HL-60/S4 (cell line): ENCODE measurements around the gene SLC38A11.

Experiments
- in situ Hi-C: fragments of 300-500 bp; cut with MboI; formaldehyde crosslinking; loops from 2 replicates; pipeline ENCODE4 v1.14.3; 2022; ENCODE audit warnings: low sequenced_read_pairs

SLC38A11 gene

GRCh38 chr2:164972216-164972615 is 16.9 kb upstream of the SLC38A11 start:
- in situ Hi-C loops = no loop called here

DNA sequence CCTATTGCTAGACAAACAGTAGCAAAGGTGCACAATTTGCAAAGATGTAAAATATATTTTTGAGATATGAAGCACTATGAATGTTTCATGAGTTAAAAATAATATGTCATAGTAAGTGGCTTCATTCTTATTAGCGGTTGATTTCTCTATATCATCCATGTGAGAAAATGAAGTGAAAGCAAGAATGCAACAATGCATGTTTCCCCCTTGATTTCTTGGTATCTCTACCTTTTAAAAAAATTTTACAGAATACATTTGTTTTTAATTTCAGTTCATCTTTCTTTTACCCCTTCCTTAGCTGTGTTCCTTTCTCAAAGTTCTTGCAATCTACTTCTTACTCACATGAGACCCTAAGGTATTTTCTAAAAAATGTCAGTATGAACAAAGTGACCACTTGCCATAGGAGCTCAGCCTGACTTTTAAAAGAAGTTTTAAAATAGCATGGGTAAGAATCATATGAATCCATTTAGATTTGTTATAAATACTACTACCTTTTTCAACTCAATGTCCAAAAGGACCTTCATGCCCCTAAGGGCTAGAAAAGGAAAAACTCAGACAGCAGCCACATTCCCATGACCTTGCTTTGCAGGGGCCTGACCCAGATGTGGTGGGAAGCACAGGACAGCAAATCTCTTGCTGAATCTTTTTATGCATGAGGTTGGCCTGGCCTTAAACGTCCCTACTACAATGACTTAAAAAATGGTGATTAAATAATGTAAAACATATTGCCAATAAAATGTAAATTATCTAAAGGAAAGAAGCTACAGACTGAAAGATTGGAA is 14.8 kb upstream of the SLC38A11 start:
- in situ Hi-C loops = no loop called here

- in situ Hi-C loops = no loop called here
These were observed 12.5 kb upstream of the SLC38A11 start for GRCh38 chr2:164967781-164968228.

DNA sequence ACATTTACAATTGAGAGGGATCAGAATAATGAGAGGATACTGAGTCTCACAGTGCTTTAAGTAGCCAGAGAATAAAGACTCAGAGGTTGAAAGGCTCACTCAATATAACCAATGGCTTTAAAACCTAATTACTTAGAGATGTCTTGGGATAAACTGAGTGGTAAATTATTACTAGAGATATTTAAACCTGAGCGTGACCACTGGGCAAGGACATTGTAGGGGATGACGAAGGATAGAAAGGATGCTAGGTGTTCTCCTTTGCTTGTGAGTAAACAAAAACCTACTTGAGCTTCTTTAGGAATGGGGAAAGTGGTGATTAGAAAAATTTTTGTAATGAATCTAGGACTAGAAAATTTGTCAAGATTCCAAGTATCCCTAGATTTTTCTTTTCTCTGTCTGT is 12.0 kb upstream of the SLC38A11 start:
- in situ Hi-C loops = no loop called here

GRCh38 chr2:164964700-164965099 is 9.4 kb upstream of the SLC38A11 start:
- in situ Hi-C loops = no loop called here

DNA sequence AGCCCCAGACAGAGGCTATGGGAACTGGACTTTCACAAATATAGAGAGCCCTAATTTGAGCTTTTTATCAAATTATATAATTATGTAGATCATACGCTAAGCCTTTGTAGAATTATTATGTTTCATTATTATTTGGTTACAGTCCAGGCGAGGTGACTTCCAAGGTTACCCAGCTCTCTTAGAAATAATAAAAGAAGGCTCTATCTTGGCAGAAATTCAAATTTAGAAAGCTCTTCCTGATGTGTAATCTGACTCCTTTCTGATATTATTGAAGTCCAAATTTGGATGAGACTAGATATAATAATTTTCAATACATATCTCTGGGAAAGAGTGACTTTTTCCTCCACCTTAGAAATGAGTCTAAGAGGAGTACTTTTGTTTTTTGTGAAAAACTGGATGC is 4.8 kb upstream of the SLC38A11 start:
- in situ Hi-C loops = no loop called here

DNA sequence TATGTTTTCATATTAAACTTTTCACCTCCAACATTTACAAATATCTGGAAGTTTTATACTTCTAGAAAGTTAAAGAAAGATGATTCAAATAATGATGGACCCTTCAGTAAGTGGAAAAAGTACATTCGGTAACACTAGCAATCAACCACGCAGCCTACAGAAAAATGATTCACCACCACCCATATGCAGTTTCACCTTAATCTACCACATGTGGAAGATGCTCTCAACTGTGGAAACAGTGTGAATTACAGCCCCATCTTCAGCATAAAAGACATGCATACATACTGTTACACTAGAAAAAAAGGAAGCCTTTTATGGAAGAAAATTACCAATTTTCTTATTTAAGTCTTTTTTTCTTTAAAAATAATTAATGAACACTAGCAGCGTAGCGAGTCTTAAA is 1.1 kb downstream of the SLC38A11 start:
- in situ Hi-C loops = no loop called here

GRCh38 chr2:164953279-164953678 is 2.0 kb downstream of the SLC38A11 start:
- in situ Hi-C loops = no loop called here

- in situ Hi-C loops = no loop called here
These were observed 3.1 kb downstream of the SLC38A11 start for GRCh38 chr2:164952057-164952702.

DNA sequence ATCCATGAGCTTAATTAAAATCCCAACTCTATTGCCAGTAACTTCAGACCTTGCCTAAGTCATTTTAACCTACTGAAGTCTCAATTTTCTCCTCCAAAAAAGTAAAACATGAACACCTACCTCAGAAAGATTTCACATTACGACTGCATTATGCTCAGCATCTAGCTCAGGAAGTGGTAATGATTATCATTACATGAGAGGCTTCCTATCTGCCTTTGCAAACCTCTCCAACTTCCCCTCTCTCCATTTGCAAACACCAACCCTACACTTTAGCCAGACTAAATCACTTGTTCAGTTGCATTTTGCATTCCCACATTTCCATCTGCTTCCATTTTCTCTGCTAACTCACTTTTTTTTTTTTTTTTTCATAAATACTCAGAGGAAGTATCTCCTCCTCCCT is 6.8 kb downstream of the SLC38A11 start:
- in situ Hi-C loops = no loop called here

DNA sequence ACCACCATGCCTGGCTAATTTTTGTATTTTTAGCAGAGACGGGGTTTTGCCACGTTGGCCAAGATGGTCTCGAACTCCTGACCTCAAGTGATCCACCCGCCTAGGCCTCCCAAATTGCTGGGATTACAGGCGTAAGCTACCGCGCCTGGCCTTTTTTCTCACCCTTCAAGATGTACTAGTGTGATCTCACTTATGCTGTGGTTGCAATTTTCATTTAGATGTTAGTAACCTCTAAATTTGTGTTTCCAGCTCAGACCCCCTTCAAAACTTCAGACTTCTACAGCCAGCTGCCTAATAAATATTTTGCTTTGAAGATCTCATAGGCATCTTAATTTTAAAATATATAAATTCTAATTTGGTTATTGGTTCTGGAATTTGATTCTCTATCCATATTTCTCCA is 8.0 kb downstream of the SLC38A11 start:
- in situ Hi-C loops = no loop called here

- in situ Hi-C loops = no loop called here
These were observed 12.0 kb downstream of the SLC38A11 start for GRCh38 chr2:164943289-164943688.

GRCh38 chr2:164937864-164938401 is 17.4 kb downstream of the SLC38A11 start:
- in situ Hi-C loops = no loop called here

GRCh38 chr2:164935118-164936101 is 19.9 kb downstream of the SLC38A11 start:
- in situ Hi-C loops = no loop called here

GRCh38 chr2:164934401-164935117 is 20.8 kb downstream of the SLC38A11 start:
- in situ Hi-C loops = no loop called here

DNA sequence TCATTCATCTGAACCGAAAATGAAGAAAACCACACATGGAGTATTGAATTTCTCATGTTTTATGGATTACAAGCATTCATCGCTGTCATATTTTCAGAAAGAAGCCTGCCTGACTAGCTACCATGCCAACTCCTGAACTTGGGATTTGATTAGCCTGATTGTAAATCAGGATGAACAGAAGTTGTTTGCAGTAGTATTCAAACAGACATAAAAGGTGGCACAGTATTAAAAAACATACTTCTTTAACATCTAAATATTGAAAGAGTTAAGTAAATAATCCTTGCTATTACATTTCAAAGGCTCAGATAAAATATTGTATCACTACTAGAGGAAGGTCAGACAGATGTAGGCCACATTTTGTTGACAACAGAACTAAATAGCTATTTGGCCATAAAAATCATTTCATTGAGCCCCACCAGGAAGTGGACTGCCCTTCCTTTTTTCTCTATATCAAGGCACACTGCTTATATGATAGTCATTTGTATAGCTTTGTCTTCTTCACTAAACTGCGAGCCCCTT is 21.6 kb downstream of the SLC38A11 start:
- in situ Hi-C loops = no loop called here

DNA sequence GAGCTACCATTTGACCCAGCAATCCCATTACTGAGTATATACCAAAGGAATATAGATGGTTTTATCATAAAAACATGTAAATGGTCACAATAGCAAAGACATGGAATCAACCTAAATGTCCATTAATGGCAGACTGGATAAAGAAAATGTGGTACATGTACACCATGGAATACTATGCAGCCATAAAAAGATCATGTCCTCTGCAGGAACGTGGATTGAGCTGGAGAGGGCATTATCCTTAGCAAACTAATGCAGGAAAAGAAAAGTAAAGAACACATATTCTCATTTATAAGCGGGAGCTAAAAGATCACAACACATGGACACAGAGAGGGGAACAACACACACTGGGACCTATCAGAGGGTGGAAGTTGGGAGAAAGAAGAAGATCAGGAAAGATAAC is 22.9 kb downstream of the SLC38A11 start:
- in situ Hi-C loops = no loop called here

DNA sequence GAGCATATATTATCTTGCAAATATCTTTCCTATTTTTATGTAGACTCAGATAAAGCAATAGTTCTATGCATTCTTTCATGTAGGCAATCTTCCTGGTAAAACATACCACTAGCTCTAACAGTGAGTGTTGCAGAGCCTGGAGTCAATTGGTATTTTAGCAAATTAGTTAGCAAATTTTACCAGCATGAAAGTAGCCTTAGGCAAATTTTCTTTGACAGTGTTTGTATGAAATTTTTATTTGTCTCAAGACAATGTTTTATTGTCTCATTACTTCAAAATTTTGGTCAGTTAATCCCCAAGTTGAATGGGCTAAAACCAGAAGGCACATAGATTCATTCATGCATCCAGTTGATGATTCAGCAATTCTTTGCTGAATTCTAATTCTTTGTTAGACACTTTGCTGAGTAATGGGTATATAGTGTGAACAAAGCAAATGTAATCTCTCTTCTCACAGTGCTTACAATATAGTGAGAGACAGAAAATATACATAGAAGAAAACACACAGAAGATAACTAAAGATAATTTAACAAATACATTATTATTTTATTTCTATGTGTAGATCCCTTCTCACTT is 27.1 kb downstream of the SLC38A11 start:
- in situ Hi-C loops = no loop called here

DNA sequence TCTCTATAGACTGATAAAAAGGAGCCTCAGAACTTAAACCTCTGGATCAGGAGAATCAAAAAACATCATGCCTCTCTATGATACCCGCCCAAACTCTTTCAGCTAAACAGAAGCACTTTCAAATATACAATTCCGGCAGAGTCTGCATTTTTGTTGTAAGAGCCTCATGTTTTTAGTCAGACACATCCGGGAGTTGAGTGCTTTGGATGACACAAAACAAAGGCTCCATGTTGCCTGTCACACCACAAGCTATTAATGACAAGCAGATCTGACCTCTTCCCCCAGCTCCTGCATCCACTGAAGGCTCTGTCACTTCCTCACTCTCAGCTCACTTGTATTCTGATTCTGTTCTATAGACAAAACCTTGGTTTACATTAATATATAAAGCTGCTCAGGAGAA is 33.2 kb downstream of the SLC38A11 start:
- in situ Hi-C loops = no loop called here

- in situ Hi-C loops = no loop called here
These were observed 34.9 kb downstream of the SLC38A11 start for GRCh38 chr2:164920430-164920829.
